GM18909 (cell line): ENCODE measurements around the gene GCN1.

Experiments used
- ATAC-seq: cut with Tn5 transposase; IDR thresholded peaks from one replicate; pipeline ENCODE4 v1.9.1; 2021; ENCODE audit warnings: mild to moderate bottlenecking; ENCODE audit not compliant: unreplicated experiment, poor library complexity

GCN1 gene

DNA sequence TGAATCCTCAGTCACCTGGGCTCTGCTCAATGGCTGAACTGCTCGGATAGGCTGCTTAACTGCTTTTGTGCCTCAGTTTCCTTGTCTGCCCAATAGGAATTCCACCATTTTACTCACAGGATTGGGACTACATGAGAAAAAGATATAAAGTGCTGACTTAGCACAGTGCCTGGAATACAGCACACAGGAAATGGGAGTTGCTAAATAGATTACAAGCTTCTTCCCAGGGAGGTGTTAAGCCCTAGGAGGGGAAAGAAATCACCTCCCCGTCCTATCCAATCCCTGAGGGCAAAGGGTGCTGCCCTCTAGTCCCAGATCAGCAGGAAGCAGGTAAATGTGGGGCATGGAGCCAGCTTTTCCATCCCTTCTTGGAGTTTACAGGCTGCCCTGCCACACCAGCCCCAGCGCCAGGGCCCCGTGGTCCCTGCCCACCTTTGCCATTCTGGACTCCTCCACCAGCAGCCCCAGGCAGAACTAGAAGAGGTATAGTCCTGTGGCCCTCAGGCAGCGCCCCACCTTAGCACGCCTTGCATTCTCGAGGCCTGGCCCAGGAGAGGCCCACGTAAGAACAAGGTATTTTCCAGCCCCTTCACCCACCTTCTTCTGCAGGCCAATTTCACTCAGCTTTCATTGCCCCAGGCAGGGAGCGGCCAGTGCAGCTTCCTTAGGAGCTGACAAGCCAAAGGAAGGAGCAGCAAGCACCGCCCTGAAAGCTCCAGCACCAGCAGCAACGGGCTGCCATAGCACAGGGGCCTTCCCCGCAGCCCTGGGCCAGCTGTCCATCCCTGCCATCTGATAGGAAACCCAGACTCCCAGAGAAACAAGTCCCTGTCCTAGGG, 35.2 kb upstream of the GCN1 start:
- no peak for ATAC-seq

DNA sequence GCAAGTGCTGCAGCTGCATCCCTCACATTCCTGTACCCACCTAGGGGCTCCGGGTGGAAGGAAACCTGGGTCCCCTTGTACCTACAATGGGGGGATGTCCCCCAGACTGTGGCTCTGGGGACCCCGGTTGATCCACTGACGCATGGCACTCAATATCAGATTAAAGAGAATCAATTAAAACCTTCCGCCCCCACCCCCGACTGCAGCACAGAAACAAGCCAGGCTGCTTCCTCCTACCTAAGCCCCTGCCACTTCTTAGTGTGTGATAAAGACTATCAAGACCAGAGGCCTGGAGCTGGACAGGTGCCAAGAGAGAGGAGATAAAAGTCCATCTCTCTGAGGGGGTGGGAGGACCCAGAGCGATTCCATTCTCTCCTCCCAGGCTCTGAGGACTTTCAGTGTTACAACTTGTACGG, 34.6 kb upstream of the GCN1 start:
- ATAC-seq, result no peak

DNA sequence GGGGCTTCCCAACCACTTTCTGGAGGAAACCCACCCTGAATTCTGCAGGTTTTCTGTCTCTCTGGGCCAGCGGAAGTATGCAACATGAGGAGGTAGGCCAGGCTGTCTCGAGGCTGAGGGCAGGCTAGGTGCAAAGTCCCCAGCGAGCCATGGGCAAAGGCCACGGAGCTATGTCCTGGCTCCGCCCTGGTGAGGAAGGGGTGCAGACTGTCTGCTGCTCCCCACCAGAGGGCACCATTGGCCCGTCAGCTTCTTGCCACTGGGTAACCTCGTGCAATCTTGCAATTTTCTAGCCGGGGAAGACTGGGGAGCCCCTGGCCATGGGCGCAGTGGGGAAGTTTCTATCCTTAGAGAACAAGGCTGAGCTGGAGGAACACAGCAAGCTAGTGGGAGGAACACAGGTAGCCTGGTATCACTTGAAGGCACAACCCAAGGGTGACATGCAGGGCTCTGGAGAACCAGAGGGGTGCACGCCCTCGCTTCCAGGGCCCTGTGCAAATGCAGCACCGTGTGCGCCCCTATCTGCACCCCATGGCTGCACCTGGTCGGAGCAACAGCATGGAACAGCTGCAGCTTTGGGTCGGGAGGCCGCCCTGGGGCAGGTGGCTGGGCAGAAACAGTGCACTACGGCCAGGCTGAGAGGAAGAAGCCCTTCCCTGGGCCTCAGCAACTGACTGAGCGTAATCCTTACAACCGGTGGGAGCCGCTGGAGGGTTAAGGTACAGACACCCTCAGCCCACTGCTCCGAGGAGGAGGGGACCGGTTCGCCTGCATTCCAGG, 34.0 kb upstream of the GCN1 start:
- ATAC-seq, result peak; percentile 69

DNA sequence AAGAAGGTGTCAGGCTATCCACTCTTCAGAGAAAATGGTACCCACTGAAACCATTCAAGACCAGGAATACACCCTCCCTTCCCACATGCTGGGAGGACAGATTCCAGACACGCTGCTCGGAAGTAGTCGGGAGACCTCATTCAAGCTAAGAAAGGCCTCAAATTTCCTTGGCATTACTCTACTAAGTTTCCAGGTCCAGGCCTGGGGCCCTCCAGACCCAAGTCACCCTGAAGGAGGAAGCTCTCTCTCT, 33.5 kb upstream of the GCN1 start:
- no peak for ATAC-seq

DNA sequence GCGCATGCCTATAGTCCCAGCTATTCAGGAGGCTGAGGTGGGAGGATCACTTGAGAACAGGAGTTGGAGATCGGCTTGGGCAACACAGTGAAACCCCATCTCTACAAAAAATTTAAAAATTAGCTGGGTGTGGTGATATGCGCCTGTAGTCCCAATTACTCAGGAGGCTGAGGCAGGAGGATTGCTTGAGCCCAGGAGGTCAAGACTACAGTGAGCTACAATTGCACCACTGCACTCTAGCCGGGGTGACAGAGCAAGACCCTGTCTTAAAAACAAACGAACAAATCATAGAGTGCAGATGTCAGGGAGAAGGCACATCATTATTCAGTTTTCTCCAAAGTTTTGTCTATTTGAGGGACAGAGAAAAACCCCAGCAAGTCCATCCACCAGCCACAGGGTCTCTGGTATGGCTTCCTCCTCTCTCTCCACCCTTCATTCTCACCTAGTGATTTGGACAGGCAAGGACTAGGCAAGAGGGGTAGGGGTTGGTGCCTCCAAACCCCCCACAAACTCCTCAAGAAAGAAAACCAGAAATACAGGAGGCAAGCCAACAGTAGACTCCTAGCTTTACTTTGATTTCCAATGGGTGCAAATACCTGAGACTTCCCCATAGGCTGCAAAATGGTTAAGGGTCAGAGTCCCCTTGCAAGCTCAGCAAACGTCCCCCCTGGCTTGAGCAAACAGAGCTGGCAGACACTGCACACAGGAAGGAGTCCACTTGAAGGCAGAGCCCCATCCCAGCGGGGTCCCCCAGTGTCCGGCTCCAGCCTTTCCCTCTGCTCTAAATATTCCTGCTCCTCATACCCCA, 32.9 kb upstream of the GCN1 start:
- ATAC-seq, result no peak

DNA sequence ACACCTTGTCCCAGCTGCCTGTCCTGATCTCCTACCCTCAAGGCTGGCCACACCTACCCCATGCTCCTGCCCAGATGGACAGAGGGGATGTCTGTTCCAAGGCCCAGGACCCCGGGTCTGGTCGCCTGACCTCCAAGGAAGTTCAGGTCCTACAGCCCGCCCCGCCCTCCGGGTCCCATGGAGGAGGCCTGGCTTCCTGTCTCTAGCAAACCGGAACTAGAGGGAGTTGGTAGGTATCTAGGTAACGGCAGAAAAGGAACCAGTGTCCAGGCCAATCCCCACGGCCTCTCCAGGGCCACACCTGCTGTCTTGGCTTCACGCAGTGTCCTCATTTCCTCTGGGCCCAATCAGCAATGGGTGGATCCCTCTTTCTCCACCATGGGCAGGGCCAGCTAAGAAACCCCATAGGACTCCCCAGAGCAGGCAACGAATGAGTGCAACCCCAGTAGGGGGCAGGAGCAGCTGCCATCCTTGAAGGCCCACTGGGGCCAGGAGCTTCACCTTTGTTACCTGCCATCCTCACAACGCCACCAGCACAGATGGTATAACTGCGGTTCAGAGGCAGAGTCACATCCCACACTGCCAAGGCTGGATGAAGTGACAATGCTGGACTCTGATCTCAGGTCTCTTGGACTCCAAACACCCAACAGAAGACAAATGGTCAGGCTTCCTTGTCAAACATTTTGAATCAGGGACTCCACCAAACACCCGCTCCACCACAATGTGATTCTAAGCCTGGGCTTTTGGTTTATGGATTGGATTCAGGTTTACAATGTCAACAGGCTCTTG, 31.5 kb upstream of the GCN1 start:
- ATAC-seq, result no peak

DNA sequence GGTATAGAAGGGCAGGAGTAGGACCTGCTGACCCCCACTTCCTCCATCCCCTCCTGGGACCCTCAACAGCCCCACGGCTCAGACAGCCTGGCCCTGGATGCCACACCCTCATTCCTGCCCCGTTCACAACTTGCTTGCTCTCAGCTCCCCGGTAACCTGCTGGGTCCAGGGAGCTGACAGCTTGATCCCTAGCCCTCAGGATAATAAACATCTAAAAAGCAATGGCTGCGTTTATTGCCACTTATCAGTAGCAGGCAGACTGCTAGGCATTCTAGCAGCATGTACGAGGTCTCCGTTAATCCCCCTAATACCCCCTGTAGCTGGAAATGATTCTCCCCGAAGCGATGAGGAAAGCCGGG, 30.7 kb upstream of the GCN1 start:
- no peak for ATAC-seq

DNA sequence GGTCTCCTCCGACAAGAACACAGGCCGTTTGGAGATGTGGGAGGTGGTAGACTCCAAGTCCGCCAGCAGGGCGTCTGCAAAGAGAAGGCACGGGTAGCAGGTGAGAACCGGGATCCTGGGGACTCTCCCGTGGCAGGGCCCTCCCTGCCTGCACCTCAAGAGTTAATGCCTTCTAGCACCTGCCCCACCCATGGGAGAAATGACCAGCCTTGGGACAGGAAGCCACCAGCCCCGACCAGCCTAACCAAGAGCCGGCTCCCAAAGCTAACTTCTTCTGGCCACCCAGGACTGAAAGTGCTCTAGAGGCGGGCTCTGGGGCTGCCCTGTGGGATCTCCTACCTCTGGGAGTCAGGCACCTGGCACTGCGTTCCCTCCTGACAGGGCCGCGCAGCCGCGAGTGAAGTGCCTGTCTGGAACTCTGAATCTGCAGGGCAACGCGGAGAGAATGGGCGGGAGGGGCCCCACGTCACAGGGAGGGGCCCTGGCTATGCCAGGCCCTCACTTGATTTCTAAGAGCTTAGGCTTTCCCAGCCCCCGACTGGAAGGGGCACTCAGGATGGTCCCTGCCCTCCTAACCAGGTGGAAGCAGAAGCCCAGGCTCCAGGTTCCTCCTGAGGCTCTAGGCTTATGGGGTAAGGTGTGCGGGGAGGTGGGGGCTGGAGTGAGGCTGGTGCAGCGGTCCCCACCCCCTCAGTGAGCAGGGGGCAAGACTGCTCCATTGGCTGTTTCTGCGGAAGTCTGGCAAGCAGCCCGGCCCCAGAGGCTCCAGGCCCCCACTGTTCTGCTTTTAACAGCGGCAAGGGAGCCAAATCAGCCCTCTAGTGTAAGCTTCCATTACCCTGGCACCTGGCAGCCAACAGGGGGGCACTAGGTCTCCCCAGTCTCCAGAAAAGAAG, 30.0 kb upstream of the GCN1 start:
- ATAC-seq, result no peak

DNA sequence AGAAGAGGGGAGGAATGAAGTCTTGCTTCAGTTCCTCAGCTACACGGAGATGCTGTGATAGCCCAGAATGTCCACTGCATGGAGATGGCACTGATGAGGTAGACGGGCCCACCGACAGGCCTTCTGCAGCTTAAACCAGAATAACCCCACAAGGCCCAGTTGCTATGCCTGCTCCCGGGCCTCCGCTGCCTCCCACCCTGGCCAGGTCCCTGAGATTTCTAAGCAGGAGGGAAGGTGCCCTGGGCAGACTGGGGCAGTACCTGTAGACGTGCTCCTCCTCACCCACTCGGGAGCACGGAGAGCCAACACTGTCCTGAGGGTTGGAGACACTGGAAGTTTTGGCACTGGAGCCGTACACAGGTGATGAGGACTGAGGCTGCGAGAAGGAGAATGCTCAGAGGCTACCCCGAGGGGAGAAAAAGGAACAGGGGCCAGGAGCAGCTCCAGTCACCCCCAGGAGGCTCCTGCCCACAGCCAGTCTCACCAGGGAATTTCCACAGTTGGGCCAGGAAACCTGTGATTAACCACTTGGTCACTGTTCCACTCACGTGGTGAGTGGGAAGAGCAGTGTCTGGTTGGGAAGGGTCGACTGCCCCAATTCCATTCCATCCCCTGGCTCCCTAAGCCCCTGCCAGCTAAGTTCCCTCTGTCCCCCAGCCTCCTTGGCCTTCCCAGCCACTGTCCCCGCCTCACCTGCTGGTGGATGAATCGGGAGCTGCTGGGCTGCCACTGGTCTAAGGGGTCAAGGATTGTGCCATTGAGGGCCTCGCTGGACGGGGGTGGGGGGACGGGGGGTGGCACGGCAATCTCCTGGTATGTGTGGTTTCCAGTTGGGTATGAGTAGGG, 29.2 kb upstream of the GCN1 start:
- no peak for ATAC-seq

DNA sequence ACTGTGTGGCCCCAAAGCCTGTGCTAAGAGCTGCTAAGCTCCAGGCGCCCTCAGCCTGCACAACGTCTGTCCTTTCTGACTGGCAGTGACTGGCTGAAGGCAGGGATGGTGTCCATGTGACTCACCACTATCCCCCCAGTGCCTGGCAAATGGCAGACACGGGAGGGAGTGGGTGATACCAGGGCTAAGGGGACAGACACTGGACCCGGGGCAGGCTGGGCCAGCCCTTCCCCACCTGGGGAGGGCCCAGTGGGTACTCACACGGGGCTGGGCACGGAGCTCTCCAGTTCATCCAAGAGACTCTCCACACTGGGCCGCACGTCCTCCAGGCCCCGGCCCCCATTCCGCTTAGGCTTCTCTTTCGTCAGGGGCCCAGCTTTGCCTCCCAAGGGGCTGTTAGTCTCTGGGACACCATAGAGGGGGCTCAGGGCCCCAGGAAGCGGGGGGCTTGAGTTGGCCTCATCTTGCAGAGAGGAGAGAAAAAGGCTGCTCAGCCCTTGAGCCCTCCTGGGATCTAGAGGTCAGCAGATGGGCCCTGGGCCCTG, 27.8 kb upstream of the GCN1 start:
- no peak for ATAC-seq

DNA sequence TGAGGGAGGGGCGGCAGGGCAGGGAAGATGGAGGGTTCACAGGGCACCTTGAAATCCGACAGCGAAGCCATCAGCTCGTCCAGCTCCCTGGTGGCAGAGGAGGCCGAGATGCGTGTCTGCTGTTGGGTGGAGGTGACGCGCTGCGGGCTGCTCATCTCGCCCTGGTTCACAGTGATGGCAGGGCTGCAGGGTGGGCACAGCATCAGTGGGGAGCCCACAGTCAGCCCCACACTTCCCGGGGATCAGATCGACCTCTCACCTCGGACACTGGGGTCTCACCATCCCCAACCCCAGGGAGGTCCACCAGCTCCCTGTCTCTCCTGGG, 27.0 kb upstream of the GCN1 start:
- ATAC-seq, result no peak

DNA sequence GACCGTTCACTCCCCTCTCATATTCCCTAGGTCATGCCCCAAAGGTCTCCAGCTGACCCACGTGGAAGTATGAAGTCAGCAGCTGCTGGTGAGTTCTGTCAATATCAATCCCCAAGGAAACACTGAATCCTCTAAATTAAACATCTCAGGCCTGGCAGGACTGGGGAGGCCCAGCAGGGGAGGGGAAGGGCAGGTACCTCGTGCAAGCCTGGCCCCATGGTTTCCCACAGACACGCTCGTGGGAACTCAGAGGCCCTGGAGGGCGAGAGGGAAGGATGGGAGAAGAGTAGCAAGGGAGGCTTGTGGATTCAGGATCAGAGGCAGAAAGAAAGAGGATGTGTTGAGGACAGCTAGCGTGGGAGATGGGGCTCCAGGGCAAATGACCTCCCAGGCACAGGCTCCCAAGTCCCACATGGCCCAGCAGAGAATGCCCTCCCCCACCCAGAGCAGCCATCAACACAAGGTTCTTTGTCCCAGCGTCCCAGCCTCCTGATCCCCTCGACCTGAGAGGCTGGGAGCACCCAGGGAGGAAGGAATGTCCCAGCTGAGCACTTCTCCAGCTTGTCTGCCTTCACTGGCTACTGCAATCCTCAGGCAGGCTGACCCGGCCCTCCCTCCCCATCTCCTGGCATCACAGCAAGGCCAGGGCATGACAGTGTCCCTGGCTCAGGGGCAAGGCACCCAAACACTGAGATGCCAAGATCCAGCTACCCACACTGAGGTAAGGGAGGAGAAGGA, 26.5 kb upstream of the GCN1 start:
- ATAC-seq, result no peak

DNA sequence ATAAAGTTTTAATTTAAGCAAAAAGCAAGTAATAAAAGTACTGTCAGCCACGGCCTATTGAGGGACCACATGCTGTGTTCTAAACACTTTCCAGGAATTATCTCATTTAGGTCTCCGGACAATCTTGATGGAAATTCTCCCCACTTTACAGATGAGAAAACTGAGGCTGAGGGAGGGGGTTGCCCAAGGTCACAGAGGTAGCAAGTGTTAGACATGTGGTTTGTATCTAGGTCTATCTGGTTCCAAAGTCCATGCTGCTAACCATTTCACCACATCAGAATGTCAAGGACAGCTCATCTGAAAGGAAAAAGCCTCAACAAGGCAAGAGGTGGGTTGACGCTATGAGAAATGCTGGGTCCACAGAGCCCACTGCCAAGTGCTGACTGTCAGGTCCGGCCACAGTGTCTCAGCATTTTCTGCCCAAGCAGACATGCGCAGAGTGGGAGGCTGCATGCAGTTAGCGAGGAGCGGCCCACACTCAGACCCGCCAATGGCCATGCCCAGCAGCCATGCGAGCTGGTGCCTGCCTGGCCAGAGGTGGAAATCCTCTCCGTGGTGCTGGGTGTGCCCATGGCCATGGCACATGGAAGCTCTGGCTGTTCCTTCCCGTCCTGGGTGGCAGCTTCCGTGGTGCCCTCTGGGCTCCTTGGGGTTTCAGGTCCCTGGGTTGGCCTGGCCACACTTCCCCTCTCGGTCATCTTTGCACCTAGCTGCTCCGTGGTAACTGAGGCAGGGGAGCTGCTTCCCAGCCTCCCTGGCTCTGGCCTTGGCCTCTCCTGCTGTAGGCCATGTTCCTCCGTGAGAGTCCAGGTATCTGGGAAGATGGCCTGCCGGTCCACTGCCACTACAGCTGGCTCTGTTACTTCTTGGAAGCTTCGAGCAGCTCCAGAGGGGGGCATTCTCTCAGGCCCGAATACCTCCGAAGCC, 24.4 kb upstream of the GCN1 start:
- ATAC-seq, result no peak

DNA sequence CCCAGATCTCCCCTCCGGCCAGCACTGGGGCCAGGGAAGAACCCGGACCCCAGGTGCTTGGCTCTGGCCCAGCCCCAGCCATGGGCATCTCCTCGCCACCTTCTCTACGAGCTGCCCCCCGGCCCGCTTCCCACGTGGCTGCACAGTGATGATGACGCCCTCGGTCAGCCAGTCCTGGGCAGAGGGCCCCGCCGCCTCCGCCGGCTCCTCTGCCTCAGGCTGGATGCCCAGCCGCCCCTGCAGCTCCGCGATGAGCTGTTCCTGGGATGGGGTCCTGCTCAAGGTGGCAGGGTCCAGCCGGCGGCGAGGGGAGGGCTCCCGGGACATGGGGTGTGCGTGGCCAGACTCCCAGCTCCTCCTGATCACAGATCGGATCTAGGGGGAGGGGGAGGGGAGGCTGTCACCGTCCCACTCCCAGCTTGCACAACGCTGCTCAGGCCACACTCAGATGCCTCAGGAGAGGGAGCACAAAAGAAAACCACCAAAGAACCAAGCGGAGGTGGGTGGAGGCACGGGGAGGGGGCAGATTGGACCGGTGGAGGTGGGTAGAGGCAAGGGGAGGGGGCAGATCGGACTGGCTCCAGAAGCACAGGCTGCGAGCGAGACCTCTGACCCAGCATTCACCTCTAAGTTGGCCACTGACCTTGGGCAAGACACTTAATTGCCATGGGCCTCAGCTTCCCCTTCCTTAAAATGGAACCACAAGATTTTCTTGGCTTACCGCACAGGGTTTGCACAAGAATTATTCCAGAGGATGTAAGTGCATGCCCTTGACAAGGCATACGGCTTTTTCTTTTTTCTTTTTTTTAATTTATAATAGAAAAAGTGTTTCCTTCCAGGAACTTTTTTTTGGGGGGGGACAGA, 22.5 kb upstream of the GCN1 start:
- no peak for ATAC-seq

DNA sequence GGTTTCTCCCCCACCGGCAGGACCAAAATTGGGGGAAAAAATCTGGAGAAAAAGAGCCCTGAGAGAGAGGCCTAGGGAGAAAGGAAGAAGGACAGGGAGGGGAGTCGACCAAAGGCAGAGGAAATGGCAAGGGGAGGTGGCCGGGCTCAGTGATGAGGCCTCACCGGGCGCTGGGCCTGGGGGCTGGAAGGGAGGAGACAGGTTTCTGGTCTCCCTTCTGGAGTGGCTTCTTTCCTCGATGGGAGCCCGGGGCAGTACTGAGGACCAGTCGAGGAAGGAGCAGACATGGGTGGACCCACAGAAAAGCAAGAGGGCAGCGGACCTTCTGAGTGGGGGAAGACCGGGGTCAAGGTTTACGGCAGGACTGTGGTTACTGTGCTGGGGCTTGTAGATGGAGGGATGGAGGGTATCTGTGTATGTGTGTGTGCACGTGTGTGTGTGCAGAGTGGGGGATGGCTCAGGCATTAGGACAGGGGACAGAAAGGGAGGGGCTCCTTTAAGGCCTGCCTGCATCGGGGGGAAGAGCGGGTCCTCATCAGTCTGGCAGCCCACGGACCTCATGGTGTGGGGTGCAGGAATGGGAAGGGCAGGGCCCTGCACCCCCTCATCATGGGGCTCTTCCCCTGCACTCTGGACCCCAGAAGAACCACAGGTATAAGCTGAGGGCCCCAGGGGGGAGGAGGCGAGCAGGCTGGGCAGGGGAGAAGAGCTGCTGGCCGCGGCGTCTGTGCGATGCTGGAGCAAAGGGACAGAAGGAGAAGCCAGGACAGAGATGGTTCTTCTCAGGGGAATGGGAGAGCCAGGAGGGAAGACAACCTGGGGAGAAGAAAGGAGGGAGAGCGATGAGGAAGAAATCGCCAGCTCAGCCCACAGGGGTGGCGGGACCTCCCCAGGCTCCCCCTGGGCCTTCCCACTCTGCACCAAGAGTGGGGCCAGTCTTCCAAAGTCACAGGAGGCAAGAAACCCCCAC, 21.5 kb upstream of the GCN1 start:
- ATAC-seq, result no peak
